Gastrocnemius medialis (tissue), 4 donors: ENCODE measurements around the gene TYSND1. TPM values are rescaled to one million over a fixed set of nuclear protein-coding genes. Genes with fewer than 3 reads are reported as not detected.
A peak's percentile ranks its signal among the peaks of the same experiment; 100 is the strongest.
"Not testable (repeated sequence)": the region's sequence is repeated elsewhere in the genome, so short reads cannot be mapped to it uniquely, and the experiment has no call there.

Experiments
- ATAC-seq, 2 donors: fragments of 150-250 bp; one replicate each; pipeline ENCODE4 v1.9.1; 2016
- DNase-seq, 2 donors: peaks; one replicate each; pipeline ENCODE4 v3.0.0-alpha.2; 2019
- H3K27ac ChIP-seq, 4 donors: fragments of 200-600 bp; sonication (generic); 1 replicate in 1 of 4; 2 replicates in 3 of 4; pipeline ENCODE4 v1.5.1; 2016 to 2018; ENCODE audit warnings: mild to moderate bottlenecking in 2 of 4, moderate library complexity in 1 of 4
- H3K27me3 ChIP-seq, 3 donors: fragments of 200-600 bp; sonication (generic) in 2 of 3; 1 replicate in 1 of 3; 2 replicates in 2 of 3; pipeline versions ENCODE4 v1.5.1 to v1.6.0; 2016 to 2019; ENCODE audit warnings: mild to moderate bottlenecking in 1 of 3, moderate library complexity in 1 of 3
- H3K36me3 ChIP-seq, 2 donors: fragments of 200-600 bp; sonication (generic) in 1 of 2; one replicate each; pipeline ENCODE4 v1.5.1; 2017 to 2018
- H3K4me1 ChIP-seq, 2 donors: fragments of 200-600 bp; sonication (generic) in 1 of 2; one replicate each; pipeline ENCODE4 v1.5.1; 2016 to 2017; ENCODE audit warnings: mild to moderate bottlenecking in 2 of 2
- H3K4me3 ChIP-seq, 4 donors: fragments of 200-600 bp; sonication (generic) in 3 of 4; 1 replicate in 1 of 4; 2 replicates in 3 of 4; pipeline ENCODE4 v1.5.1; 2016 to 2019; ENCODE audit warnings: mild to moderate bottlenecking in 2 of 4
- H3K9me3 ChIP-seq, 3 donors: fragments of 200-600 bp; sonication (generic) in 2 of 3; 1 replicate in 1 of 3; 2 replicates in 2 of 3; pipeline ENCODE4 v1.5.1; 2016 to 2019
- POLR2A ChIP-seq, 2 donors: fragments of 450-650 bp; IDR thresholded peaks; one replicate each; pipeline ENCODE4 v1.6.1; 2017; ENCODE audit warnings: antibody characterized with exemption in 2 of 2, mild to moderate bottlenecking in 2 of 2, moderate library complexity in 2 of 2
- in situ Hi-C, 4 donors: fragments of 200-750 bp; cut with MboI; loops; one replicate each; pipeline versions ENCODE4 v1.15.0 to v1.8.0; 2017; ENCODE audit warnings: low sequenced_read_pairs in 4 of 4
- intact Hi-C: fragments of 100-400 bp; cut with DNase I; formaldehyde crosslinking; loops from one replicate; pipeline ENCODE4 v1.15.1; 2023; ENCODE audit warnings: low total_unique reads
- total RNA-seq, 4 donors: library from RNA; depleted of rRNA; stranded (reverse); fragments of >200 nt; gene quantifications; one replicate each; pipeline versions ENCODE4 v1.1.0 to v1.2.3, GENCODE V29; 2016
- TF ChIP-seq, protein P1 (sequence below), 5 experiments: fragments of 450-650 bp in 3 of 5; fragments of 200-600 bp in 2 of 5; sonication (generic) in 2 of 5; IDR thresholded peaks in 4 of 5; conservative IDR thresholded peaks in 1 of 5; 1 replicate in 4 of 5; 2 replicates in 1 of 5; pipeline ENCODE4 v1.5.1; 2016 to 2019; ENCODE audit warnings: antibody characterized with exemption in 5 of 5, mild to moderate bottlenecking in 3 of 5, moderate library complexity in 3 of 5

The TYSND1 gene
- total RNA-seq, 4 donors from 2014 or later, result 2.7 to 10.3 (median 4.7) TPM

GRCh38 chr10:70162892-70163201, 16.3 kb upstream of the TYSND1 start:
- in situ Hi-C loops, result no loop called here
- no peak for TF ChIP-seq POLR2A (IDR thresholded peaks at IDR 0.05)
- TF ChIP-seq, protein P1, sequence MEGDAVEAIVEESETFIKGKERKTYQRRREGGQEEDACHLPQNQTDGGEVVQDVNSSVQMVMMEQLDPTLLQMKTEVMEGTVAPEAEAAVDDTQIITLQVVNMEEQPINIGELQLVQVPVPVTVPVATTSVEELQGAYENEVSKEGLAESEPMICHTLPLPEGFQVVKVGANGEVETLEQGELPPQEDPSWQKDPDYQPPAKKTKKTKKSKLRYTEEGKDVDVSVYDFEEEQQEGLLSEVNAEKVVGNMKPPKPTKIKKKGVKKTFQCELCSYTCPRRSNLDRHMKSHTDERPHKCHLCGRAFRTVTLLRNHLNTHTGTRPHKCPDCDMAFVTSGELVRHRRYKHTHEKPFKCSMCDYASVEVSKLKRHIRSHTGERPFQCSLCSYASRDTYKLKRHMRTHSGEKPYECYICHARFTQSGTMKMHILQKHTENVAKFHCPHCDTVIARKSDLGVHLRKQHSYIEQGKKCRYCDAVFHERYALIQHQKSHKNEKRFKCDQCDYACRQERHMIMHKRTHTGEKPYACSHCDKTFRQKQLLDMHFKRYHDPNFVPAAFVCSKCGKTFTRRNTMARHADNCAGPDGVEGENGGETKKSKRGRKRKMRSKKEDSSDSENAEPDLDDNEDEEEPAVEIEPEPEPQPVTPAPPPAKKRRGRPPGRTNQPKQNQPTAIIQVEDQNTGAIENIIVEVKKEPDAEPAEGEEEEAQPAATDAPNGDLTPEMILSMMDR (IDR thresholded peaks at IDR 0.05 in 4 of 5, conservative IDR thresholded peaks at IDR 0.05 in 1 of 5), result no peak
- ATAC-seq (no peak), DNase-seq (no peak)
- Histone ChIP-seq H3K4me1 (peaks cover 51 to 53% of the 10 kb centered on the region in 2 donors), H3K9me3 (no peaks in the 10 kb centered on the region), H3K27me3 (no peaks in the 10 kb centered on the region), H3K27ac (no peak overlapping the region), H3K36me3 (peaks cover 0 to 22% of the 10 kb centered on the region in 2 donors), H3K4me3 (no peak overlapping the region)
- intact Hi-C loops, result no loop called here

GRCh38 chr10:70162151-70162891, 15.8 kb upstream of the TYSND1 start:
- Histone ChIP-seq H3K27ac (peak overlapping the region in 1 of 4 donors; percentile 24), H3K4me1 (peaks cover 48% of the 10 kb centered on the region in 2 donors)

GRCh38 chr10:70160798-70161197, 14.3 kb upstream of the TYSND1 start:
- TF ChIP-seq, protein P1 (IDR thresholded peaks at IDR 0.05 in 4 of 5, conservative IDR thresholded peaks at IDR 0.05 in 1 of 5), result no peak
- TF ChIP-seq POLR2A (IDR thresholded peaks at IDR 0.05), result no peak
- DNase-seq, result no peak
- H3K27me3 ChIP-seq, result no peaks in the 10 kb centered on the region
- ATAC-seq, result no peak
- intact Hi-C loops (no loop called here), in situ Hi-C loops (no loop called here)
- H3K4me3 ChIP-seq, result no peak overlapping the region
- no peaks in the 10 kb centered on the region for H3K9me3 ChIP-seq
- H3K4me1 ChIP-seq, result peaks cover 43 to 44% of the 10 kb centered on the region in 2 donors
- peak overlapping the region in 1 of 4 donors; percentile 24 for H3K27ac ChIP-seq
- peaks cover 0 to 41% of the 10 kb centered on the region in 2 donors for H3K36me3 ChIP-seq

More at GRCh38 chr10:70162151-70162891, 15.8 kb upstream of the TYSND1 start:
- no peak for TF ChIP-seq POLR2A (IDR thresholded peaks at IDR 0.05)
- TF ChIP-seq, protein P1 (IDR thresholded peaks at IDR 0.05 in 4 of 5, conservative IDR thresholded peaks at IDR 0.05 in 1 of 5), result no peak
- Histone ChIP-seq H3K36me3 (peaks cover 0 to 26% of the 10 kb centered on the region in 2 donors), H3K9me3 (no peaks in the 10 kb centered on the region), H3K4me3 (no peak overlapping the region), H3K27me3 (no peaks in the 10 kb centered on the region)
- no peak for ATAC-seq
- in situ Hi-C loops (no loop called here), intact Hi-C loops (no loop called here)
- no peak for DNase-seq

- H3K4me3 ChIP-seq, in situ Hi-C loops, H3K27ac ChIP-seq, DNase-seq, intact Hi-C loops, ATAC-seq, H3K9me3 ChIP-seq, H3K27me3 ChIP-seq: not testable (repeated sequence)
- H3K4me1 ChIP-seq, result peaks cover 32 to 37% of the 10 kb centered on the region in 2 donors
- H3K36me3 ChIP-seq, result peaks cover 0 to 55% of the 10 kb centered on the region in 2 donors
These were observed 12.9 kb upstream of the TYSND1 start for GRCh38 chr10:70159366-70159765.

DNA sequence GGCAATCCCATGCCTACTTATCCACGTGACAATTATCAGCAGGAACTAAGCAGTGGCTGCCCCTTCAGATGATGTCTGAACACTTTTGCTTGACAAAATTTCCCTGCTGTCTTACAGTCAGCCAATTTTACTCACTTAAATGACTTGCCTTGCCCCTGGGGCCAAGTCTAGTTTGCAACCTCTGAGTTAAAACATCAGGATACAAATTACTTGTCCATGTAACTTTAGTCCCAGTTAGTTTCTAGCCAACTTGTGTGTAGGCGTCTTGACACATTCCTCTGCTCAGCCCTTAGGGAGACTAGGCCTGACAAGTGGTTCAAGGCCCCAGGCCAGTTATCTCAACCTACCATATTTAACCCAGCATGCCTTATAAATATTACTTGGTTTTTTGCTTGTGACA, 11.6 kb upstream of the TYSND1 start:
- no peak for ATAC-seq
- Histone ChIP-seq H3K27me3 (no peaks in the 10 kb centered on the region), H3K36me3 (peaks cover 0 to 66% of the 10 kb centered on the region in 2 donors), H3K4me1 (peaks cover 21 to 25% of the 10 kb centered on the region in 2 donors), H3K9me3 (no peaks in the 10 kb centered on the region), H3K27ac (peak overlapping the region in 1 of 4 donors; percentile 18), H3K4me3 (no peak overlapping the region)
- TF ChIP-seq, protein P1 (IDR thresholded peaks at IDR 0.05 in 4 of 5, conservative IDR thresholded peaks at IDR 0.05 in 1 of 5), result no peak
- TF ChIP-seq POLR2A (IDR thresholded peaks at IDR 0.05), result no peak
- intact Hi-C loops, result no loop called here
- DNase-seq, result no peak
- in situ Hi-C loops, result no loop called here
